Glomerular endothelial cell (primary cell): Measurements from ENCODE around the gene CAPS. TPM values are rescaled to one million over a fixed set of nuclear protein-coding genes. Genes with fewer than 3 reads are reported as not detected.
"Not testable (repeated sequence)": the region's sequence is repeated elsewhere in the genome, so short reads cannot be mapped to it uniquely, and the experiment has no call there.

Source experiments
- DNase-seq: peaks from one replicate; pipeline ENCODE4 v3.0.0-alpha.2; 2011; ENCODE audit warnings: low read depth, low spot score; ENCODE audit errors: extremely low read depth
- total RNA-seq: library from RNA; depleted of rRNA; stranded (reverse); fragments of >200 nt; gene quantifications from 2 replicates; pipeline ENCODE4 v1.2.3, GENCODE V29; 2015

CAPS gene
- total RNA-seq = 3.7 and 8.4 TPM in 2 replicates

GRCh38 chr19:5913739-5914357 lies at the start of gene CAPS:
CAPS (plus strand) TSS chr19:5914254; CDS start chr19:5914407, 153 bp downstream.
- no peak for DNase-seq

GRCh38 chr19:5864725-5865486 lies 49.1 kb upstream of the CAPS start:
- no peak for DNase-seq

GRCh38 chr19:5865772-5866171 lies 48.3 kb upstream of the CAPS start:
- DNase-seq = no peak

- no peak for DNase-seq
Observed at GRCh38 chr19:5867201-5868136, 46.6 kb upstream of the CAPS start.

GRCh38 chr19:5870986-5871394 lies 43.1 kb upstream of the CAPS start:
- no peak for DNase-seq

- no peak for DNase-seq
Observed at GRCh38 chr19:5873617-5874199, 40.3 kb upstream of the CAPS start.

- not testable (repeated sequence) for DNase-seq
Observed at GRCh38 chr19:5874496-5874895, 39.6 kb upstream of the CAPS start.

GRCh38 chr19:5877427-5877826 lies 36.6 kb upstream of the CAPS start:
- no peak for DNase-seq

- no peak for DNase-seq
Observed at GRCh38 chr19:5877882-5878281, 36.2 kb upstream of the CAPS start.

- DNase-seq = no peak
Observed at GRCh38 chr19:5880196-5880595, 33.9 kb upstream of the CAPS start.

GRCh38 chr19:5880604-5881078 lies 33.4 kb upstream of the CAPS start:
- no peak for DNase-seq

GRCh38 chr19:5881543-5882299 lies 32.3 kb upstream of the CAPS start:
- DNase-seq = no peak

- no peak for DNase-seq
Observed at GRCh38 chr19:5882421-5882968, 31.6 kb upstream of the CAPS start.

GRCh38 chr19:5883157-5883873 lies 30.7 kb upstream of the CAPS start:
- not testable (repeated sequence) for DNase-seq

- DNase-seq = not testable (repeated sequence)
Observed at GRCh38 chr19:5884065-5884811, 29.8 kb upstream of the CAPS start.

- no peak for DNase-seq
Observed at GRCh38 chr19:5889288-5889971, 24.6 kb upstream of the CAPS start.

GRCh38 chr19:5890099-5890498 lies 24.0 kb upstream of the CAPS start:
- no peak for DNase-seq

GRCh38 chr19:5891572-5891937 lies 22.5 kb upstream of the CAPS start:
- no peak for DNase-seq
